Testis (tissue), 3 donors: Measurements from ENCODE around the gene BACH2. TPM values are rescaled to one million over a fixed set of nuclear protein-coding genes. Genes with fewer than 3 reads are reported as not detected.

Experiments
- DNase-seq: peaks from one replicate; pipeline ENCODE4 v3.0.0-alpha.2; 2019
- H3K27ac ChIP-seq, 2 donors: fragments of 200-600 bp; sonication (generic); one replicate each; pipeline ENCODE4 v1.5.1; 2019
- H3K27me3 ChIP-seq: fragments of 200-600 bp; sonication (generic); one replicate; pipeline ENCODE4 v1.5.1; 2019
- H3K36me3 ChIP-seq: fragments of 200-600 bp; sonication (generic); one replicate; pipeline ENCODE4 v1.5.1; 2017; ENCODE audit warnings: low read depth; ENCODE audit errors: missing control alignments
- H3K4me1 ChIP-seq: fragments of 200-600 bp; sonication (generic); one replicate; pipeline ENCODE4 v1.5.1; 2019
- H3K4me3 ChIP-seq, 2 donors: fragments of 200-600 bp; sonication (generic); one replicate each; pipeline ENCODE4 v1.5.1; 2017 to 2019
- H3K9me3 ChIP-seq: fragments of 200-600 bp; sonication (generic); one replicate; pipeline ENCODE4 v1.5.1; 2017
- POLR2A ChIP-seq: fragments of 450-650 bp; IDR thresholded peaks from one replicate; pipeline ENCODE4 v1.6.1; 2017; ENCODE audit warnings: antibody characterized with exemption, mild to moderate bottlenecking, moderate library complexity
- WGBS, 2 donors: methylation state at CpG; one replicate each; pipeline ENCODE4 v1.1.5; 2018; 5-methylcytosine and 5-hydroxymethylcytosine counted together
- intact Hi-C: fragments of 100-400 bp; cut with DNase I; formaldehyde crosslinking; loops from one replicate; pipeline ENCODE4 v1.15.1; 2023; ENCODE audit warnings: low total_unique reads
- polyA plus RNA-seq: library from polyadenylated mRNA; stranded (reverse); fragments of 350-450 nt; fragmentation: Illumina TruSeq; extraction: RNeasy Lipid Tissue Mini Kit (QIAGEN cat#74804); gene quantifications from one replicate; pipeline ENCODE4 v1.2.3, GENCODE V29; 2014; ENCODE audit warnings: low read depth, low replicate concordance; ENCODE audit not compliant: insufficient read depth
- total RNA-seq, 2 donors: library from RNA; depleted of rRNA; stranded (reverse); fragments of >200 nt; gene quantifications; one replicate each; pipeline ENCODE4 v1.2.3, GENCODE V29; 2016
- TF ChIP-seq, protein P1 (sequence below), 3 experiments: fragments of 450-650 bp in 2 of 3; fragments of 200-600 bp in 1 of 3; sonication (generic) in 1 of 3; IDR thresholded peaks; one replicate each; pipeline ENCODE4 v1.5.1; 2016 to 2019; ENCODE audit warnings: antibody characterized with exemption in 3 of 3, mild to moderate bottlenecking in 2 of 3, moderate library complexity in 1 of 3

BACH2 gene
- total and polyA plus RNA-seq, 3 donors from 2014 or later, result 5.0 to 8.3 (median 6.5) TPM

DNA sequence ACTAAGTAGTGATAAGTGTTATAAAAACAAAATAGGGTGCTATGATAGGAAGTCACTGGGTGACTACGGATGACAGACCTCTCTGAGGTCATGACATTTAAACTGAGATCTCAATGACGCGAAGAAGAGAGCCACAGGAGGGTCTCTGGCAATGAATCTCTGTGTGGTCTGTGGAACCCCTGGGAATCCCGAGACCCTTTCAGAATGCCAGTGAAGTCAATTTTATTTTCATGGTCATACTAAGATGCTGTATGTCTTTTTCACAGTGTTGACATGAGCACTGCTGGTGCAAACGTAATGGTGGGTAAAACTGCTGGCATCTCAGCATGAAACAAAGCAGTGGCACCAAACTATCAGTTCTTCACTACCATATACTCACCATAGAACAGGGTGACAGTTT is 247.3 kb downstream of the BACH2 start:
- DNase-seq, result no peak

DNA sequence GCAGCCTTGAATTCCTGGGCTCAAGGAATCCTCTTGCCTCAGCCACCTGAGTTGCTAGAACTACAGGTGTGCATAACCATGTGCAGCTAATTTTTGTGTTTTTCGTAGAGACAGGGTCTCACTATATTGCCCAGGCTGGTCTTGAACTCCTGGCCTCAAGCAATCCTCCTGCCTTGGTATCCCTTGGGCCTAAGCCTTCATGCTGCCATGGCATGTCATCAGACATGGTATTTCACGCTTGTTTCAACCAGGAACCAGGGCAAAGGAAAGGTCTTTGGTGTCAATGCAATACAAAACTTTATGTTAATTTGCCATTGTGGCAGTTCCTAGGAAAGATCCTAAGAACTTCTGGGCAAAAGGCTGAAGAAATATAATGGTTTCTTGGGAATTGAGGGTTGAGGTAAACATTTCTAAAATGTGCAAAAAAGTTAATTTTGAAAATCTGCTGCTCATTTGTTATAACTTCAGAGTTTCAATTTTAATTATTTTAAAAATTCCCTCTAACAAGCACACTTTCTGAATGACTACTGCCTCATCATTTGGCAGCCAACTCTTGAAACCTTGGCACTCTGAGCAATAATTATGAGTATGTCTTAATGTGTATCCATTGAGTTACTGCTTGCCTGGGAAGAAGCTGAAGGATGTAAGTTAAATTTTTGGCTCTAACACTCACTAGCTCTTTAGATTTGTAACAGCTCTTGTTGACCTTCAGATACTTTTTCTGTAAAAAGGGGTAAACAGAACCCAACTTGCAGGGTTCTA is 248.3 kb downstream of the BACH2 start:
- H3K27me3 ChIP-seq, result no peaks in the 10 kb centered on the region
- intact Hi-C loops, result no loop called here
- TF ChIP-seq POLR2A, result no peak
- TF ChIP-seq, protein P1, sequence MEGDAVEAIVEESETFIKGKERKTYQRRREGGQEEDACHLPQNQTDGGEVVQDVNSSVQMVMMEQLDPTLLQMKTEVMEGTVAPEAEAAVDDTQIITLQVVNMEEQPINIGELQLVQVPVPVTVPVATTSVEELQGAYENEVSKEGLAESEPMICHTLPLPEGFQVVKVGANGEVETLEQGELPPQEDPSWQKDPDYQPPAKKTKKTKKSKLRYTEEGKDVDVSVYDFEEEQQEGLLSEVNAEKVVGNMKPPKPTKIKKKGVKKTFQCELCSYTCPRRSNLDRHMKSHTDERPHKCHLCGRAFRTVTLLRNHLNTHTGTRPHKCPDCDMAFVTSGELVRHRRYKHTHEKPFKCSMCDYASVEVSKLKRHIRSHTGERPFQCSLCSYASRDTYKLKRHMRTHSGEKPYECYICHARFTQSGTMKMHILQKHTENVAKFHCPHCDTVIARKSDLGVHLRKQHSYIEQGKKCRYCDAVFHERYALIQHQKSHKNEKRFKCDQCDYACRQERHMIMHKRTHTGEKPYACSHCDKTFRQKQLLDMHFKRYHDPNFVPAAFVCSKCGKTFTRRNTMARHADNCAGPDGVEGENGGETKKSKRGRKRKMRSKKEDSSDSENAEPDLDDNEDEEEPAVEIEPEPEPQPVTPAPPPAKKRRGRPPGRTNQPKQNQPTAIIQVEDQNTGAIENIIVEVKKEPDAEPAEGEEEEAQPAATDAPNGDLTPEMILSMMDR (IDR thresholded peaks at IDR 0.05), result no peak
- H3K4me1 ChIP-seq, result no peaks in the 10 kb centered on the region
- no peaks in the 10 kb centered on the region for H3K9me3 ChIP-seq
- no peak overlapping the region for H3K27ac ChIP-seq
- DNase-seq, result no peak
- no peaks in the 10 kb centered on the region for H3K36me3 ChIP-seq
- 89 to 92% methylated on average over 2 of the region's 2 CpGs for WGBS, 2 donors
- no peak overlapping the region for H3K4me3 ChIP-seq

More for the DNA sequence above, 247.3 kb downstream of the BACH2 start:
- Histone ChIP-seq H3K4me1 (no peaks in the 10 kb centered on the region), H3K9me3 (no peaks in the 10 kb centered on the region), H3K27me3 (no peaks in the 10 kb centered on the region), H3K36me3 (no peaks in the 10 kb centered on the region), H3K4me3 (no peak overlapping the region), H3K27ac (no peak overlapping the region)
- TF ChIP-seq, protein P1 (IDR thresholded peaks at IDR 0.05), result no peak
- TF ChIP-seq POLR2A, result no peak
- intact Hi-C loops, result no loop called here
- 90 to 91% methylated on average over 5 of the region's 5 CpGs for WGBS, 2 donors

DNA sequence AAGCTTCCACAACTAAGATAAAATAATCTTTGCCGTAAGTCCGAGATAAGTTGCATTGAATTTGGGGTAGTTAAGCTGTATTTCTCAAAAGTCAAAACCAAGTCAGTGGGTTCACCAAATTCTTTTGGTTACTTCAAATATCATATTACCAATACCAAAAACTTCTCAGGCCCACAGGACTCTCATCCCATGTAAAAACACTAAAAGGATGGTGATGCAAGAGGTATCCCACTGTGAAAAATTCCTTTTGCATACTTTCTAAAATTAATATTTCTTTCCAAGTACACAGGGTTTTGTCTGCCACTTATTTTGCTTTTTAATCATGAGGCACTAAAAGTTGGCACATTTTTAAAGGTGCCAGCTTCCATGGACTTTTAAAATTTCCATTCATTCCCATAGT is 251.1 kb downstream of the BACH2 start:
- Histone ChIP-seq H3K36me3 (no peaks in the 10 kb centered on the region), H3K9me3 (no peaks in the 10 kb centered on the region), H3K27ac (no peak overlapping the region), H3K4me1 (no peaks in the 10 kb centered on the region), H3K4me3 (no peak overlapping the region), H3K27me3 (no peaks in the 10 kb centered on the region)
- intact Hi-C loops, result no loop called here
- no peak for DNase-seq
- TF ChIP-seq, protein P1 (IDR thresholded peaks at IDR 0.05), result no peak
- no peak for TF ChIP-seq POLR2A
- WGBS, 2 donors, result 95 to 98% methylated on average over 2 of the region's 2 CpGs

DNA sequence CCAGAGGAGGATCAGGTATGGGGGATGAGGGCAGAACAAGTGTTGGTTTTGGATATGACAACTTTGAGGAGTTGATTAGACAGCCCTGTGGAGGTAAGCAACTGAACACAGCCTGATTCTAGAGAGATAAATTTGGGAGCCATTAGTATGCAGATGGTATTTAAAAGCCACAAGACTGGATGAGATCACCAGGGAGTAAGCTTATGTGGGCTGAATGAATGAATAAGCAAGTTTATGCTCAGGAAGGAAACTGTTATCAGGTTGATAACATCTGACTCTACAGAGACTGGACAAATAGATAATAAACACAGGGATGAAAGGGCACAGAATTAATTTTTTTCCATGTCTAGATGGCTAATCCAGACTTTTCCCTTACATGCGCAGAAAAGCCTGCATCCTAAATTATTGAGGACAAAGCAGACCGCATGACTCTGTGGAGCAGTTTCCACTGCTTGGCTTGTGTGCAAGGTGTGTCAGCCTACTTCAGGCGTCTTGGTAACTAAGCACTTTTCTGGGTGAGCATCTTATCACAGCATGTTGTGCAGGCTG is 251.7 kb downstream of the BACH2 start:
- Histone ChIP-seq H3K27me3 (no peaks in the 10 kb centered on the region), H3K4me1 (no peaks in the 10 kb centered on the region), H3K9me3 (no peaks in the 10 kb centered on the region), H3K27ac (no peak overlapping the region), H3K36me3 (no peaks in the 10 kb centered on the region), H3K4me3 (no peak overlapping the region)
- TF ChIP-seq, protein P1 (IDR thresholded peaks at IDR 0.05), result no peak
- TF ChIP-seq POLR2A, result no peak
- no peak for DNase-seq
- WGBS, 2 donors, result 65 to 89% methylated on average over 3 of the region's 3 CpGs
- intact Hi-C loops, result no loop called here
